ENCODE measurements around the gene CDKAL1. TPM values are rescaled to one million over a fixed set of nuclear protein-coding genes. Genes with fewer than 3 reads are reported as not detected.

Gene CDKAL1
- total and polyA plus RNA-seq, 2 of the 13 experiments (the other 11 are each of a cell fraction or from before 2014, with no cell fraction given), result 9.5 to 27.7 TPM

DNA sequence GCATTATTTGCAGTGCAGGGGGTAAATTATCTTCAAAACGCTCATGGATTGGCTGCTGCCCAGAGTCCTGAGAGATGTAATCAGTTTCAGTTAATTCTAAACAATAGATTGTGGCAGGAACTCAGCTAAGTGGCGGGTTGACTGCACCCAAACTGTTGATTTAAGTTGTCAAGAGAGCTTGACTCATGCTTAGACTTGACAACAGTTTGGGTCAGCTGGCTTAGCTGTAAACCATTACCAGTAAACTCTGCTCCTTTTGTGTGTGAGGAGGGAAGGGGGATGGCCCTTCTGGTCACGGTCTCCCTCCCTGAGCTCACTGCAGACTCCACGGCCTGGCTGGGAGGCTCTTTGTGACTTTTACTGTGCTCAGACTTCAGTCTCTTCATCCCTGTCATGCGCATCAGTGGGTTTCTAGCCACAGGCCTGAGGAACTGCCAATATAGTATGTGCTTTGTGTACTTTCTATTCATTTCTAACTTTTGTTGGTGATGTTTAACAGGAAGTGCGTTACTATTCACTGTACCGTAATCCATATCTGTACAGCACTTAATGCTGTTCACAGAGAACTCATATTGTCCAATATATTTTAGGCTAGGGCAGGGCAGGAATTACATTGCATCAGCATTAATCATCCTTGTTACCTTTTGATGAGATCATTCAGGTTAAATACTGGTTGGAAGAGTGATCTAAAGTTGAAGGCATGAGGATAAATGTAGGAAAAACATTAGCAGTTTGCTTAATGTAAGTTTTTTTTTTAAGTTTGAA is 488.3 kb downstream of the CDKAL1 start (continued):
- TF ChIP-seq, protein P1, sequence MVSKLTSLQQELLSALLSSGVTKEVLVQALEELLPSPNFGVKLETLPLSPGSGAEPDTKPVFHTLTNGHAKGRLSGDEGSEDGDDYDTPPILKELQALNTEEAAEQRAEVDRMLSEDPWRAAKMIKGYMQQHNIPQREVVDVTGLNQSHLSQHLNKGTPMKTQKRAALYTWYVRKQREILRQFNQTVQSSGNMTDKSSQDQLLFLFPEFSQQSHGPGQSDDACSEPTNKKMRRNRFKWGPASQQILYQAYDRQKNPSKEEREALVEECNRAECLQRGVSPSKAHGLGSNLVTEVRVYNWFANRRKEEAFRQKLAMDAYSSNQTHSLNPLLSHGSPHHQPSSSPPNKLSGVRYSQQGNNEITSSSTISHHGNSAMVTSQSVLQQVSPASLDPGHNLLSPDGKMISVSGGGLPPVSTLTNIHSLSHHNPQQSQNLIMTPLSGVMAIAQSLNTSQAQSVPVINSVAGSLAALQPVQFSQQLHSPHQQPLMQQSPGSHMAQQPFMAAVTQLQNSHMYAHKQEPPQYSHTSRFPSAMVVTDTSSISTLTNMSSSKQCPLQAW (CRISPR knock-in tag; IDR thresholded peaks at IDR 0.05), result peak; percentile 45; the same call in 1 of the 2 replicates
- TF ChIP-seq POLR2G (IDR thresholded peaks at IDR 0.05; ENCODE audit: low read depth, low read length), result no peak
- no peak for TF ChIP-seq ISL2 (CRISPR knock-in tag; IDR thresholded peaks at IDR 0.05)
- TF ChIP-seq GTF3A (CRISPR knock-in tag; conservative IDR thresholded peaks at IDR 0.05), result no peak
- peak; percentile 45; the same call in 1 of the 2 replicates for TF ChIP-seq KDM2A (CRISPR knock-in tag; IDR thresholded peaks at IDR 0.05; ENCODE audit: borderline replicate concordance, low read depth)
- no peak for TF ChIP-seq GATA4 (IDR thresholded peaks at IDR 0.05; ENCODE audit: borderline replicate concordance, low read depth)
- TF ChIP-seq ZNF331 (CRISPR knock-in tag; IDR thresholded peaks at IDR 0.05), result peak; percentile 25; the same call in 1 of the 2 replicates
- peak; percentile 2; the same call in 1 of the 2 replicates for TF ChIP-seq ELF3 (CRISPR knock-in tag; IDR thresholded peaks at IDR 0.05)
- TF ChIP-seq SOX13 (IDR thresholded peaks at IDR 0.05), result peak; percentile 39; the same call in 1 of the 2 replicates
- TF ChIP-seq SOX13 (CRISPR knock-in tag; conservative IDR thresholded peaks at IDR 0.05 in 1 of 2, IDR thresholded peaks at IDR 0.05 in 1 of 2), result peak in 1 of 2 experiments; percentile 73; a peak in 1 of 4 replicates
- TF ChIP-seq DR1 (CRISPR knock-in tag; IDR thresholded peaks at IDR 0.05), result no peak
- TF ChIP-seq ZNF274 (CRISPR knock-in tag; IDR thresholded peaks at IDR 0.05), result peak; percentile 80
- TF ChIP-seq NONO (IDR thresholded peaks at IDR 0.05), result no peak
- no peak for TF ChIP-seq NONO (CRISPR knock-in tag; conservative IDR thresholded peaks at IDR 0.05)
- TF ChIP-seq, protein P2, sequence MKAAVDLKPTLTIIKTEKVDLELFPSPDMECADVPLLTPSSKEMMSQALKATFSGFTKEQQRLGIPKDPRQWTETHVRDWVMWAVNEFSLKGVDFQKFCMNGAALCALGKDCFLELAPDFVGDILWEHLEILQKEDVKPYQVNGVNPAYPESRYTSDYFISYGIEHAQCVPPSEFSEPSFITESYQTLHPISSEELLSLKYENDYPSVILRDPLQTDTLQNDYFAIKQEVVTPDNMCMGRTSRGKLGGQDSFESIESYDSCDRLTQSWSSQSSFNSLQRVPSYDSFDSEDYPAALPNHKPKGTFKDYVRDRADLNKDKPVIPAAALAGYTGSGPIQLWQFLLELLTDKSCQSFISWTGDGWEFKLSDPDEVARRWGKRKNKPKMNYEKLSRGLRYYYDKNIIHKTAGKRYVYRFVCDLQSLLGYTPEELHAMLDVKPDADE (CRISPR knock-in tag; IDR thresholded peaks at IDR 0.05), result no peak
- TF ChIP-seq RARA (CRISPR knock-in tag; IDR thresholded peaks at IDR 0.05), result 0 out of 2 replicates have a peak, but pooled peaks have one; percentile 16
- TF ChIP-seq POGZ (CRISPR knock-in tag; IDR thresholded peaks at IDR 0.05), result peak; percentile 89
- TF ChIP-seq ATF4 (CRISPR knock-in tag; IDR thresholded peaks at IDR 0.05), result peak in 1 of 2 experiments; percentile 82; a peak in 2 of 4 replicates
- TF ChIP-seq TBP (CRISPR knock-in tag; IDR thresholded peaks at IDR 0.05), result 0 out of 2 replicates have a peak, but pooled peaks have one; percentile 73
- peak; percentile 13; the same call in 1 of the 2 replicates for TF ChIP-seq ZNF614 (CRISPR knock-in tag; IDR thresholded peaks at IDR 0.05; ENCODE audit: borderline replicate concordance)
- TF ChIP-seq ZNF644 (CRISPR knock-in tag; IDR thresholded peaks at IDR 0.05; ENCODE audit: low read depth), result peak; percentile 94
- peak in 1 of 2 experiments; percentile 32; a peak in 2 of 4 replicates for TF ChIP-seq EP300 (IDR thresholded peaks at IDR 0.05; ENCODE audit: low read depth in 2 of 2, low read length in 2 of 2)
- peak; percentile 36; the same call in 1 of the 2 replicates for TF ChIP-seq EP300 (CRISPR knock-in tag; IDR thresholded peaks at IDR 0.05; ENCODE audit: borderline replicate concordance)
- TF ChIP-seq KLF12 (CRISPR knock-in tag; IDR thresholded peaks at IDR 0.05; ENCODE audit: borderline replicate concordance), result no peak
- TF ChIP-seq ZNF317 (CRISPR knock-in tag; IDR thresholded peaks at IDR 0.05), result no peak
- TF ChIP-seq ZNF24 (IDR thresholded peaks at IDR 0.05), result no peak; the same call in 1 of the 2 replicates
- TF ChIP-seq ZNF12 (CRISPR knock-in tag; IDR thresholded peaks at IDR 0.05), result peak; percentile 45; the same call in 1 of the 2 replicates
- peak; percentile 71; the same call in 1 of the 2 replicates for TF ChIP-seq ZMYM2 (CRISPR knock-in tag; IDR thresholded peaks at IDR 0.05)
